Activated T-cell treated with anti-CD3 and anti-CD28 coated beads, Interleukin-2, amount 50 U/mL, for 24 hours (primary cell): ENCODE data around the gene PXDC1.
"Not testable (repeated sequence)": the region's sequence is repeated elsewhere in the genome, so short reads cannot be mapped to it uniquely, and the experiment has no call there.

Experiments
- DNase-seq: peaks from one replicate; pipeline ENCODE4 v3.0.0-alpha.2; 2020
- H3K27ac Mint-ChIP-seq: 2 replicates; pipeline ENCODE4 v1.8.0; 2020; ENCODE audit warnings: mild to moderate bottlenecking, mixed read lengths
- H3K27me3 Mint-ChIP-seq: 2 replicates; pipeline ENCODE4 v1.8.0; 2020; ENCODE audit warnings: mixed read lengths
- H3K36me3 Mint-ChIP-seq: 2 replicates; pipeline ENCODE4 v1.8.0; 2020; ENCODE audit warnings: low read depth, mixed read lengths
- H3K4me1 Mint-ChIP-seq: 2 replicates; pipeline ENCODE4 v1.8.0; 2020; ENCODE audit warnings: low read depth, mixed read lengths
- H3K4me3 Mint-ChIP-seq: 2 replicates; pipeline ENCODE4 v1.8.0; 2020; ENCODE audit warnings: mild to moderate bottlenecking, moderate library complexity, mixed read lengths
- H3K9me3 Mint-ChIP-seq: 2 replicates; pipeline ENCODE4 v1.8.0; 2020; ENCODE audit warnings: mixed read lengths

PXDC1 gene

DNA sequence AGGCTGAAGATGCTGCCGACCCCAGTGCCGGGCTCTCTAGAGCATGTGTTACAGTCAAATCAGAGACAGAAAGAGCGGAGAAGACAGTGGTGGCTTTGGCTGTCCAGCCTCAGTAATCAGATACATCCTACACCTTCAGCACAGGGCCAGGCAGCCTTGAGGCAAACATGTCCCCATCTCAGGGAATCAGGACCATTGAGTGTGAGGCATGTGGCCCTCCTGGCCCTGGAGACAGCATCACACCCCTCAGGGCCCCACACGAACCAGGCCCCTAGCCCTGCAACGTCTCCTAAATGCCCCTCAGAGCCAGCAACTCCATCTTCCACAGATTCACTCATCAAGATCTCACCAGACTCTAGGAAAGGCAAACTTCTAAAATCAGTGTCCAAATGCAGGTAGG, 24.5 kb downstream of the PXDC1 start:
- Mint-ChIP-seq H3K9me3 (no peaks in the 10 kb centered on the region), H3K36me3 (no peaks in the 10 kb centered on the region), H3K4me1 (no peaks in the 10 kb centered on the region), H3K4me3 (no peak overlapping the region), H3K27ac (no peak overlapping the region), H3K27me3 (peaks cover 1% of the 10 kb centered on the region)
- DNase-seq = no peak

DNA sequence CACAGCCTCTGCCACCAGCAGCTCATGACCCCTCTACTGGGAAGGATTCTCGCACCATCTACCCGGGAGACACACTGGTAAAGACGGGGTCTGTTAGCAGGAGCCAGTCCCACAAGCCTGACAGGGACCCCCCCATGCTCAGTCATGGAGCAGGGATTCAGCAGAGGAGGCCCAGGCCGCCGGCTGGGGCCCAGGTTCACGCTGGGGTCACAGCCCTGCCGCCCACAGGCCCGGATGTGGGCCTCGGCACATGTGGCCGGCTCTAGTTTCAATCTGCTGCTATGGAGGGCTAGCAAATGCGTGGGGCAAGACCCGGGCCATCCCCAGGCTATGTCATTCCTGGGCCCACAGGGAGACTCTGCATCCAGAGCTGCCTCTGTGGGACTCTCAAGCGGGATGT, 25.1 kb downstream of the PXDC1 start:
- H3K4me3 Mint-ChIP-seq = no peak overlapping the region
- no peaks in the 10 kb centered on the region for H3K27me3 Mint-ChIP-seq
- H3K36me3 Mint-ChIP-seq = no peaks in the 10 kb centered on the region
- no peaks in the 10 kb centered on the region for H3K4me1 Mint-ChIP-seq
- no peak for DNase-seq
- H3K27ac Mint-ChIP-seq = no peak overlapping the region
- H3K9me3 Mint-ChIP-seq = no peaks in the 10 kb centered on the region

DNA sequence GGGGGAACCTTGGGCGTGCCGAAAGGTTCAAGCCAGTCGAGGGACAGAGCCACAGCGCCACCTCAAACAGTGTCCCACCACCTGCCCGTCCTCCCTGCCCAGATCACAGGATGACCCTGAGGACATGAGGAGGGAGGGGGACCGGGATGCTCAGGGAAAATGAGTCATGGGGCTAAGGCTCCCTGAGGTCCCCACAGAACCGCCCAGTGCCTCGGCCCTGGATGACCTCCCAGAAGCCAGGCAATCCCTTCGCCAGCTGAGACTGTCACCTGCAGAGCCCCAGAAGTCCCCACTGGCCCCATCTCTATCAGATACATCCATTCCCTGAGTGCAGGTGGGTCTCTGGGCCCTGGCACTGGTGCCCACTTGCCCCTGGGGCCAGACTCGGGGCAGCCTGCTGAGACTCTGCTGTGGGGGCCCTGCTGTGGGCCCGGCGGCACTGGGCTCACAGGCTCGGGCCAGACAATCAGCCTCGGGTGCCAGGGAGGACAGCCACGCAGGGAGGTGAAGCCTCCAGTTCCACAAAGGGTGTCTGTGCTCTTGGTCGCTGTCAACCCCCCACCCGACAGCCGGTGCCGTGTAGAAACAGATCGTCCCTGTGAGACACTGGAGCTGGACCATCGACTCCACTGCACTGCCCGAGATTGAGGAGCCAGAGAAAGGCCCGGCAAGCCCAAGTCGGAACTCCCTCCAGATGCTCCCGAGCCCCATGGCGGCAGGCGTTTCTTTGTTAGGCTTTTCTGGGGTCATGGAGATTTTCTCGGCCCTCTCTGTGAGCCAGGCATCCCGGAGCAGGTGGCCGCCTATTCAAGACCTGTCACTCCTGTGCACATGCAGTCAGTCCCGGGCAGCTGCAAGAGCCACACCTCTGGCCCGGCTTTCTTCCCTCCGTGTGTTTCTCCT, 26.1 kb downstream of the PXDC1 start:
- no peaks in the 10 kb centered on the region for H3K9me3 Mint-ChIP-seq
- H3K36me3 Mint-ChIP-seq = no peaks in the 10 kb centered on the region
- no peaks in the 10 kb centered on the region for H3K27me3 Mint-ChIP-seq
- no peak for DNase-seq
- H3K4me1 Mint-ChIP-seq = no peaks in the 10 kb centered on the region
- H3K27ac Mint-ChIP-seq = no peak overlapping the region
- H3K4me3 Mint-ChIP-seq = no peak overlapping the region

DNA sequence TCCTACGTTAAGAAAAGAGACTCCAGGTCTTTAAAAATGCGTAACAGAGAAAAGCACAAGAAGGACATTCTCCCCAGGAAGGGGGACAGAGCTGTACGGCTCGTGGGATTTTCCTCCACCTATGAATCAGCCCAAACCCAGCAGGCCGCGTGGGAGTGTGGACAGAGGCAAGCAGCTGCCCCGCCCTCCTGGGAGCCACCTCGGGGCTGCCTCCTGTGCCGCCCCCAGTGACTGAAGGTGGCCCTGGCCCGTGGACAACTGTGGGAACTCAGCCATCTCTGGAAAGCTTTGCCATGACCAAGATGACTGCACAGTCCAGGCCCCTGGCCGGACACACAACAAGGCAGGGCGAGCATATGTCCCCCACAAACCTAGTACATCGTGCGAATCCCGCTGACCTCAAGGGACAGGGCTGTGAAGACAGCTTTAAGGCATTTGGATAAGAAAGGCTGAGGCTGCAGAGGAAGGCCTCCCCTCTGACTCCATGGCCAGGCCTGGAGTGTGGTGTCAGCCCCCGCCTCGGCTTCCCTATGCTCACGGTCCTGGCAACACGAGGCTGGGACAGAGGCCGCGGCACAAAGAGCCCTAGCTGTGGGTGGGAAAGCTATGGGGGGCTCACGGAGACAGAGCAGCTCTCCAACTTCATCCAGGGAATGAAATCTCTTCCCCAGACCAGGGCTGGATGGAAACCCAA, 26.9 kb downstream of the PXDC1 start:
- Mint-ChIP-seq H3K36me3 (no peaks in the 10 kb centered on the region), H3K4me3 (no peak overlapping the region), H3K27ac (no peak overlapping the region), H3K4me1 (peaks cover 2% of the 10 kb centered on the region), H3K9me3 (no peaks in the 10 kb centered on the region), H3K27me3 (no peaks in the 10 kb centered on the region)
- no peak for DNase-seq

DNA sequence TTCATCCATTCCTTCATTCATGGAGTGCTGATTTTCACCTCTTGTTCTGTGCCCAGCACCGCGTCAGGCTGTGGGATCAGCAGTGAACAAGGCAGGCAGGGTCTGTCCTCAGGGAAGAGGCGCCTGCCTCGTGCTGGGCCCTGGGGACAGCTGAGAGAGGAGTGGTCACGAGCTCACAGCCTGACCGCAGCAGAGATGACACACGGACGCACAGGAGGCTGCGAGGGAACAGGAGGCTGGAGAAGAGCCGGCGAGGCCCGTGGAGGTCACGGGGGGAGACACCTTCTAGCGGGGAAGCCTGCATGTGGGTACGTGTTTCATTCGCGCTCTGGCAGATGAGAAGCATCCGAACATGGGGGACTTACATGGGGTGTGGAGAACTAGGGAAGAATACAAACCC, 27.5 kb downstream of the PXDC1 start:
- H3K4me3 Mint-ChIP-seq = no peak overlapping the region
- peaks cover 4% of the 10 kb centered on the region for H3K4me1 Mint-ChIP-seq
- DNase-seq = no peak
- no peaks in the 10 kb centered on the region for H3K27me3 Mint-ChIP-seq
- no peak overlapping the region for H3K27ac Mint-ChIP-seq
- no peaks in the 10 kb centered on the region for H3K36me3 Mint-ChIP-seq
- H3K9me3 Mint-ChIP-seq = no peaks in the 10 kb centered on the region

DNA sequence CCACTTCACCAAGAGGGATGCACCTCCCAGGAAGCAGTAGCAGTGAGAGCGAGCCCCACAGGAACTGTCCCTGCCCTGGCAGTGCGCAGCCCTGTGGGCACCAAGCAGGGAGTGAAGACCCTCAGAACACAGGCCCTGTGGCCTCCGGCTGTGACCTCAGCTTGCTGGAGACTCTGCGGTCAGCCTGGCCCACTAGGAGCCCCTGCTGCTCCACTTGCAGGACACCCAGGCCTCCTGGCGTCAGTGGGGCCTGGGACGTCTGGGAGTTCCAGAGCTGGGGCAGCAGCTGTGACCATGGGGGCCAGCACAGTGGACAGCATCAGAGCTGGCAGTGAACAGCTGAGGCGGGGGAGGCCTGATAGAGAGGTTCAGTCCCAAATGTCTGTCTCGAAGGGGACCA, 28.3 kb downstream of the PXDC1 start:
- no peak overlapping the region for H3K4me3 Mint-ChIP-seq
- no peak for DNase-seq
- no peaks in the 10 kb centered on the region for H3K9me3 Mint-ChIP-seq
- no peak overlapping the region for H3K27ac Mint-ChIP-seq
- no peaks in the 10 kb centered on the region for H3K27me3 Mint-ChIP-seq
- H3K36me3 Mint-ChIP-seq = no peaks in the 10 kb centered on the region
- H3K4me1 Mint-ChIP-seq = peaks cover 9% of the 10 kb centered on the region

DNA sequence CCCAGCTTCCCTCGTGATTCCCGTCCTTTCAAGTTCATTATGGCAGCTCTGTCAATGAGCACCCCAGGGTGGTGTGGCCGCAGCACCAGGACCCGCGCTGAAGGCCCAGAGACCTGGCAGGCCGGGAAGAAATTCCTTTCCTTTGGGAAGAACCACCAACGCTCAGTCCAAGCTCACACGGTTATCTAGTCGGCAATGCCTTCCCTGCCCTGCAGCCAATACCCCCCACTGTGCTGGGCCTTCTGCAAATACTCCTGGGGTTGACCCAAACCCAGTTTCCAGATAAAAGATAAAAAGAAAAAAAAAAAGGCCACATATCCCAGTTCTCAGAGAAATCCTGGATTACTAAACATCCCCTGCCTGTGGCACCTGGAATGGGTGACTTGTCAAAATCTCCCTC, 28.7 kb downstream of the PXDC1 start:
- DNase-seq = no peak
- no peak overlapping the region for H3K4me3 Mint-ChIP-seq
- no peaks in the 10 kb centered on the region for H3K9me3 Mint-ChIP-seq
- no peaks in the 10 kb centered on the region for H3K27me3 Mint-ChIP-seq
- H3K4me1 Mint-ChIP-seq = peaks cover 9% of the 10 kb centered on the region
- no peak overlapping the region for H3K27ac Mint-ChIP-seq
- no peaks in the 10 kb centered on the region for H3K36me3 Mint-ChIP-seq

DNA sequence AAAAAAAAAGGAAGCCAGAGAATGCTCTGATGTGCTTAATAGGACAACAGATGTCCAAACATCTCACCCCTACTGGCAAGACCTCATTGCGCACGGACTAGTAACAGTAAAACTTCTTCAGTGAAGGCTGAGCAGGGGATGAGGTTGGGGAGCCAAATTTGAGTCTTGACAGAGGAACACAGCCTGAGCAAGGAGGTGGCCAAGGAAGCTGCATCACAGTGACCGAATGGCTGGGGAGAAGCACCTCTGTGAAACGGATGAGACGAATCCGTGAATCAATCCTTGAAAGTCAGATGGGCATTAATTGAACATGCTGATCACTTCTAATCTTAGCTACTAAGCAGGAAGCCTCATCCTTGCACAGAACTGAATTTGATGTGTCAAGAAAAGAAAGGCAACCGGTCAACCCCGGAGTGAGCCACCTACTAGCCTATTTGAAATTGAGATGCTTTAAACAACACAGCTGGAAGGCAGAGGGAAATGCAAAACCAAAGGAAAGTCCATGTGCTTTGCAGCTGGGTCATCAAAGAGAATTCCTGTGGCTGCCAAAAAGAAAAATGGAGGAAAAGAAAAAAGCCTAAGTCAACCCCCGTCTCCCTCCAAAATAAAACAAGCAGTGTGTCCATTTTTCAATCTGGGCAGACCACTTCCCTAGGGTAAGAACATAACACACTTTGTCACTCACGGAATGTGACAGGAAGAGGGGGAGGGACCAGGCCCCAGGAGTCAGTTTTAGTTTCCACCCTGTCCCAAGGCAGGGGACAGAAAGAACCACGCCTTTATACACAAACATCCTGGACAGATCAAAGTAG, 29.5 kb downstream of the PXDC1 start:
- Mint-ChIP-seq H3K27me3 (no peaks in the 10 kb centered on the region), H3K27ac (no peak overlapping the region), H3K4me3 (no peak overlapping the region), H3K36me3 (no peaks in the 10 kb centered on the region), H3K9me3 (no peaks in the 10 kb centered on the region), H3K4me1 (peaks cover 9% of the 10 kb centered on the region)
- DNase-seq = no peak

DNA sequence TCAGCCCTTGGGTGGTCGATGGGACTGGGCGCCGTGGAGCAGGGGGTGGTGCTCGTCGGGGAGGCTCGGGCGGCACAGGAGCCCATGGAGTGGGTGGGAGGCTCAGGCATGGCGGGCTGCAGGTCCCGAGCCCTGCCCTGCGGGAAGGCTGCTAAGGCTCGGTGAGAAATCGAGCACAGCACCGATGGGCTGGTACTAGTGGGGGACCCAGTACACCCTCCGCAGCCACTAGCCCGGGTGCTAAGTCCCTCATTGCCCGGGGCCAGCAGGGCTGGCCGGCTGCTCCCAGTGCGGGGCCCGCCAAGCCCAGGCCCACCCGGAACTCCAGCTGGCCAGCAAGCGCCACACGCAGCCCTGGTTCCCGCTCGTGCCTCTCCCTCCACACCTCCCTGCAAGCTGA, 30.7 kb downstream of the PXDC1 start:
- H3K4me3 Mint-ChIP-seq, H3K4me1 Mint-ChIP-seq, DNase-seq, H3K36me3 Mint-ChIP-seq, H3K27ac Mint-ChIP-seq, H3K27me3 Mint-ChIP-seq, H3K9me3 Mint-ChIP-seq: not testable (repeated sequence)

DNA sequence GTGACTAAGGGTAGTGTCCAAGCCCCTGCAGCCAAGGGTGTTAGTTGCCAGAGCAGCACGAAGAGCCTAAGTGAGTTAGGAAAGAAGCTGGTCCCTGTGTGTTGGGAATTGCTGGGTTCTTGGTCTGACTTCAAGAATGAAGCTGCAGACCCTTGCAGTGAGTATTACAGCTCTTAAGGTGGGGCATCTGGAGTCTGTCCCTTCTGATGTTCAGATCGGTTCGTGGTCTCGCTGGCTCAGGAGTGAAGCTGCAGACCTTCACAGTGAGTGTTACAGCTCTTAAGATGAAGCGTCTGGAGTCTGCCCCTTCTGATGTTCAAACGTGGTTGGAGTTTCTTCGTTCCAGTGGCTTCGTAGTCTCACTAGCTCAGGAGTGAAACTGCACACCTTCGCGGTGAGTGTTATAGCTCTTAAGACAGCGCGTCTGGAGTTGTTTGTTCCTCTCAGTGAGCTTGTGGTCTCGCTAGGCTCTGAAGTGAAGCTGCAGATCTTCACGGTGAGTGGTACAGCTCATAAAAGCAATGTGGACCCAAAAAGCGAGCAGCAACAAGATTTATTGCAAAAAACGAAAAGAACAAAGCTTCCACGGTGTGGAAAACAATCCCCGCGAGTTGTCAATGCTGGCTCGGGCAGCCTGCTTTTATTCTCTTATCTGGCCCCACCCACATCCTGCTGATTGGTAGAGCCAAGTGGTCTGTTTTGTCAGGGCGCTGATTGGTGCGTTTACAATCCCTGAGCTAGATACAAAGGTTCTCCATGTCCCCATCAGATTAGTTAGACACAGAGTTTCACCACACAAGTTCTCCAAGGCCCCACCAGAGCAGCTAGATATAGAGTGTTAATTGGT, 31.8 kb downstream of the PXDC1 start:
- Mint-ChIP-seq H3K4me3 (peak overlapping the region; percentile 51), H3K36me3 (no peaks in the 10 kb centered on the region), H3K4me1 (peaks cover 9% of the 10 kb centered on the region), H3K27ac (peak overlapping the region; percentile 47), H3K27me3 (no peaks in the 10 kb centered on the region), H3K9me3 (no peaks in the 10 kb centered on the region)
- DNase-seq = no peak

DNA sequence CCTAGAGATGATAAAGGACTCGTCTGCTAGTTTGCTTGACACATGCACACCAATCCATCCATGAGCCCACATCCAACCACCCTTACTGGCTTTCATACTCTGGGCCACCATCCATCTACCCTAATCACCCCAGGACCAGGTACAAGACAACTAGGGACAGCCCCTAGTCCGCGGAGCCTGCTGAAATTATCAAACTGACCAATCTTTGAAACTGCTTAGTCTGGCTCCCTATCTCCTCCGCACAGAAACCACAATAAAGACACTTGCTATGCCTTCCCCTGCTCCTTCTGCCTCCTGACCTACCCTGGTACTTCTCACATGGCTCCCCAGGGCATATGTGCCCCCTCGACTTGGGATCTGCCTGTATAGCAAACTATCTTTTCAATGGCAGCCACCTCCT, 33.1 kb downstream of the PXDC1 start:
- no peak for DNase-seq
- H3K27me3 Mint-ChIP-seq = no peaks in the 10 kb centered on the region
- H3K36me3 Mint-ChIP-seq = no peaks in the 10 kb centered on the region
- peaks cover 9% of the 10 kb centered on the region for H3K4me1 Mint-ChIP-seq
- no peaks in the 10 kb centered on the region for H3K9me3 Mint-ChIP-seq
- H3K27ac Mint-ChIP-seq = no peak overlapping the region
- H3K4me3 Mint-ChIP-seq = no peak overlapping the region

DNA sequence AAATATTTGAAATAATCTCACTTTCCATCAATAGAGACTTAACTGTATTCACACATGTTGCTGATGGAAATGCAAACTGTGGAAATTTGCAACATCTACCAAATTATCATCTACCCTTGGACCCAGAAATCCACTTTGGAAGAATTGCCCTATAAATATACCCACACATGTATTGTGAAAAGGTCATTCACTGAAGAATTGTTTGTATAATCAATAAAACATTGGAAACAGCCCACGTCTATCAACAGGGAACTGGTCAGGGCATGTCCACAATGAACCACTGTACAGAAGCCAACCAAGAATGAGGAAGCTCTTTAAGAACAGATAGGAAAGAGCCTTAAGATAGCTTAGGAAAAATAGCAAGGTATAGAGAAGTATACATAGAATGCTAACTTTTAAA, 36.2 kb downstream of the PXDC1 start:
- no peaks in the 10 kb centered on the region for H3K36me3 Mint-ChIP-seq
- H3K4me1 Mint-ChIP-seq = peaks cover 9% of the 10 kb centered on the region
- H3K4me3 Mint-ChIP-seq = no peak overlapping the region
- no peaks in the 10 kb centered on the region for H3K27me3 Mint-ChIP-seq
- no peak for DNase-seq
- no peaks in the 10 kb centered on the region for H3K9me3 Mint-ChIP-seq
- H3K27ac Mint-ChIP-seq = no peak overlapping the region

DNA sequence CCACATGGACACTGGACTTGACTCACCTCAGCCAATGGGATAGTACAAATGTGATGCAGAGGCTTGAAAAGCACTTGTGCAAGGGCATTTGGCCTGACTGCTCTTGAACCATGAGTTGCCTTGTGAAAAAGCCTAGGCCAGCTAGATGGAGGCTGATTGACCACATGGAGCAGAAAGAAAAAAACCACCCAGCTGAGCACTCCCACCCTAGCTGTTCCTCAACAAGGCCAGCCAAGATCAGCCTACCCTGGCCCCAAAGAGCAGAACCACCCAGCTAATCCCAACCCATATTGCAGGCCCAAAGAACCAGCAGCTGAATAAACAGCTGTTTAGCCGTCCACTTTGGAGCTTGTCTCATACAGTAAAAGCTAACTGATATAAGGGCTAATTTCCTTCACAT, 36.7 kb downstream of the PXDC1 start:
- H3K27me3 Mint-ChIP-seq = no peaks in the 10 kb centered on the region
- no peaks in the 10 kb centered on the region for H3K36me3 Mint-ChIP-seq
- no peak overlapping the region for H3K27ac Mint-ChIP-seq
- no peaks in the 10 kb centered on the region for H3K9me3 Mint-ChIP-seq
- no peak overlapping the region for H3K4me3 Mint-ChIP-seq
- DNase-seq = no peak
- H3K4me1 Mint-ChIP-seq = peaks cover 8% of the 10 kb centered on the region

DNA sequence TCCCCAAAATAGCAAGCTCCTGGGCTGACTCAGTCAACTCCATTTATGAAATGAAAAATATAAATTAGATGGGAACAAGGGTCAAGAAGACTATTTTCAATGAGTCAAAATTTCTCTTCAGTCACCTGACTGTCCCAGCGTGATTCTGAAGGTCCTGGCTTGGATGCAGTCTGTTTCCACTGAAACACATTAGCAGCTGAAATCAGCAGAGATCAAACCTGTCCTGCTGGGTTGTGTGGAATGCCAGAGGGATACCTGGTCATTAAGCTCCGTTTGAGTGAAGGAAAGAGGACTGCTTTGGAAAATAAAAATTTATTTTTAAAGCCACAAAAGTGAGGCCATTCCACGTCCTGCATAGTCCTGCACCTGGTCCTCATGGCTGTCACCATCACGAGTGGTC, 37.4 kb downstream of the PXDC1 start:
- H3K27ac Mint-ChIP-seq = no peak overlapping the region
- no peaks in the 10 kb centered on the region for H3K36me3 Mint-ChIP-seq
- no peak for DNase-seq
- no peaks in the 10 kb centered on the region for H3K27me3 Mint-ChIP-seq
- H3K4me1 Mint-ChIP-seq = peaks cover 5% of the 10 kb centered on the region
- H3K4me3 Mint-ChIP-seq = no peak overlapping the region
- no peaks in the 10 kb centered on the region for H3K9me3 Mint-ChIP-seq
